Fibroblast of peridontal ligament (primary cell): ENCODE results near the gene MRPL21.
"Not testable (repeated sequence)": the region's sequence is repeated elsewhere in the genome, so short reads cannot be mapped to it uniquely, and the experiment has no call there.

Experiments
- DNase-seq: peaks from one replicate; pipeline ENCODE4 v3.0.0-alpha.2; 2010; ENCODE audit errors: extremely low read depth

The MRPL21 gene

DNA sequence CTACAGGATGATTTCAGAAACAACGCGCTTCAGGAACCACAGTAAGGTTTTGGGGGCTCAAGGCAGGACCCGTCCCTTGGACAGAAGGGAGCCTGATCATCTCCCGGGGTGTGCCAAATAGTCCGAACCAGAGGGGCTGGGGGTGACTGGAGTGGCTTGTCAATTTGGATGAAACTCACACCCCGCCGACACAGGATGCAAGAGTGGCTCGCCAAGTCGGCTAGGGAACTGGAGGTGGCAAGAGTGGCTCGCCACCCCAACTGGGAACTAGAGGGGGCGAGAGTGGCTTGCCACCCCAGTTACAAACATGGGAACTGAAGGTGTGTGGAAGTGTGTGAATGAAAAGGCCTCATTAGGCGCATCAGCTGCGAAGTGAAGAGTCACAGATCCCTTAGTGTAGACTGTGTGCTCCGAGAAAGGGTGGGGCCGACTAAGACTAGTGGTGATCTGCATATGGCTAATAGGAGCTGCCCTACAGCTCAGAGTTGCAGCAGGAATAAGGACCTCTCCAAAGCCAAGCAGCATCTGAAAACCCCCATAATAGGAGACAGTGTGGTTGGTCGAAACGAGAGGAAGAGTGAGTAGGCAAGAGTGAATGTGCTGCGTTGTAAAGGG is 35.3 kb downstream of the MRPL21 start:
- DNase-seq: no peak

DNA sequence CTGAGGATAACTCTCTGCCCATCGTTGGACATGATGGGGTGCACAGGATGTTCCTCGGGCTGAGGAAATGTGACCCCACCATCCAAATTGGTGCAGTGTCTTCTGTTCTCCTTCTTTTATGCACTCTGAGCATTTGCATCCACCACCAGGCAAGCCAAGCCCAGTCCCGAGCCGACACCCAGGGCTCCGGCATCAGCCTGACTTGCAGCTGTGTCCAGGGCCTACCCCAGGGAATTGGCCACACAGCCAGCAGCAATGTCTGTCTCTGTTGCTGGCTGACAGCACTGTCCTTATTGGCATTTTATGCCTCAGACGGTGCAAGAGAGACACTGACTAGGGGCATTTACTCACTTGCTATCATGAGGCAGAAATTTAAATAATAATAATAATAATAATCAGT is 36.6 kb downstream of the MRPL21 start:
- DNase-seq: no peak

DNA sequence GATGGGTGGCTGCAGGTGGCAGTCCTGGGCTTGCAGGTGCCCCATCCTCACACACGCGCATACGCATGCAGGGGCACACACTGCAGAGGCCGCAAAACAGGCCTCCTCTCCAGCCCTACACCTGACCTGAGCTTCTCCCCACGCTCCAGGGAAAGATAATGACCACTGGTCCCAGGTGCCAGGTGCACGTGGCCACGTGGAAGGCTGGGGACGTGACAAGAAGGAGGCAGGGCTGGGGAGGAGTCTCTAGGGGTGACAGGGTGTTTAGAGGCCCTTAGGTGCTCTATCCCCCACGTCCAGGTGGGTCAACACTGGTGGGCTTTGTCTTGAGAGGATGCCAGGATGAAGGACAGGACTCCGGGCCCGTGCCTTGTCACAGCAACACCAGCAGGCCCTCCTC is 38.4 kb downstream of the MRPL21 start:
- DNase-seq: no peak

DNA sequence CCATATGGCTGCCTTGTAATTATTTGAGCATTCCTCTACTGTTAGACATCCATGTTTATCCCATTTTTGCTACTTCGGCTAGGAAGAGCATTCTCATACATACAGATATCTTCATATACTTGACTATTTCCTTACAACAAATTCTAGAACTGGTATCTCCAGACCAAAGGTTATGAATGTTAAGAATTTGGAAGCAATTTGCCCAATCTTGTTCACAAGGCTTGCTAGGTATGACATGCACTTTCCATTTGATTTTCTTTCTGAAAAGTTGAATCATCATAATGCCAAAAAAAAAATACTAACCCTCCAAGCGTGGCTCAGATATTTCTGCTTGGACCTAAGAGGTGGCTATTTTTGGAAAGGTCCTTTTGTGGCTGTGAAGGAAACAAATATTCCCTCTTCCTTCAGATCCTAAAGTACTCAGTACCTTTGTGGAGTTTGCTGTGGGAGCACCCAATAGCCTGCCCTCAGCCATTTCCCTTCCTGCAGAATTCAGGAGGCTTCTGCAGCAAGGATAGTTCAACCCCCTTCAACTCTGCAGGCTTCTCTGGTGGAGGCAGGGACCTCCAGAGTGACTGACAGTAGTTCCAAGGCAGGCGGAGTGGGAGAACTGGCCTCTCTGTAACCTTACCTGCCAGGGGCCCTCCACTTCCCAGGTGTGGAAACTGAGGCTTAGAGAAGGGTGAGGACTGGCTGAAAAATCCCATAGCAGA is 39.9 kb downstream of the MRPL21 start:
- DNase-seq: no peak

DNA sequence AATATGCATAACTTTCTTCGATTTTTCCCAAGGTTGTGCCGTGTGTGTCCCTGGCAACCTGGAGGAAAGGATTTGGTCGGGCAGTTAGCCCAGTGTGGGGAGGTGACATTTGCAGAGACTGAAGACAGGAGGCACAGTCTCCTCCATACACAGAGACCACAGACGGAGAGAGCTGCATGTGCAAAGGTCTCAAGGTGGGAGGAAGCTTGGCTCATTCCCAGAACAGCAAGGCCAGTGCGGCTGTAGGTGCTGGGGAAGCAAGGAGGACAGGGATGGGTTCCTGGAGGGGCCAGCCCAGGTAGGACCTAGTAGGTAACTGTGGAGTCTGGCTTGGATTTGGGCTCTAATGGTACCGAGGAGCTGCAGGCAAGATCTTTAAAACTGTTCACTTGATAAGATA is 41.2 kb downstream of the MRPL21 start:
- no peak for DNase-seq

DNA sequence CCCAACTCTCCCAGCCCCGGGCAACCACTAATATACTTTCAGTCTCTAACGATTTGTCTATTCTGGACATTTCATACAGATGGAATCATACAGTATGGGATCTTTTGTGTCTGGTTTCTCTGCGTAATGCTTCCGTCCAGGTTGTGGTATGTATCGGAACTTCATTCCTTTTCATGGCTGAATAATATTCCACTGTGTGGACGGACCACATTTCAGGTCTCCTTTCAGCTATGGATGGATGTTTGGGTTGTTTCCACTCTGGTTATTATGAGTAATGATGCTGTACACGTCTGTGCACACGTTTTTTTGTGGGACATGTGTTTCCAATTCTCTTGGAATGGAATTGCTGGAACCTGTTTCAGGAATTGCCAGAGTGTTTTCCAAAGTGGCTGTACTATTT is 44.5 kb downstream of the MRPL21 start:
- no peak for DNase-seq

DNA sequence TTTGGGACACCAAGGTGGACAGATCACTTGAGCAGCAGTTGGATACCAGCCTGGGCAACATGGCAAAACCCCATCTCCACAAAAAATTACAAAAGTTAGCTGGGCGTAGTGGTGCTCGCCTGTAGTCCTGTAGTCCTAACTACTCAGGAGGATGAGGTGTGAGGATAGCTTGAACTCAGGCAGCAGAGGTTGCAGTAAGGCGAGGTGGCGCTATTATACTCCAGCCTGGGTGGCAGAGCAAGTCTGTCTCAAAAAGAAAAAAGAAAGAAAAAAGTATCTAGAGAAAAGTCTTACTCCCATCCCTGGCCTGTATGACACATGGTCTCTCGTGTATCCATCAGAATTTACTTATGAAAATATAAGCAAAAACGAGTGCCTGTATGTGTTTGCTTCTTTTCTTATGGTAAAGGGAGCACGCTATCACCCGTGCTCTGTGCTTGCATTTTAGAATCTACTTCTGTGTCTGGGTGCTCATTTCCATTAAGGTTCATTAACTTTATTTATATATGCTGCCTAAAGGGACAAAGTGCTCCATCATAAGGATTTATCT is 46.5 kb downstream of the MRPL21 start:
- no peak for DNase-seq

DNA sequence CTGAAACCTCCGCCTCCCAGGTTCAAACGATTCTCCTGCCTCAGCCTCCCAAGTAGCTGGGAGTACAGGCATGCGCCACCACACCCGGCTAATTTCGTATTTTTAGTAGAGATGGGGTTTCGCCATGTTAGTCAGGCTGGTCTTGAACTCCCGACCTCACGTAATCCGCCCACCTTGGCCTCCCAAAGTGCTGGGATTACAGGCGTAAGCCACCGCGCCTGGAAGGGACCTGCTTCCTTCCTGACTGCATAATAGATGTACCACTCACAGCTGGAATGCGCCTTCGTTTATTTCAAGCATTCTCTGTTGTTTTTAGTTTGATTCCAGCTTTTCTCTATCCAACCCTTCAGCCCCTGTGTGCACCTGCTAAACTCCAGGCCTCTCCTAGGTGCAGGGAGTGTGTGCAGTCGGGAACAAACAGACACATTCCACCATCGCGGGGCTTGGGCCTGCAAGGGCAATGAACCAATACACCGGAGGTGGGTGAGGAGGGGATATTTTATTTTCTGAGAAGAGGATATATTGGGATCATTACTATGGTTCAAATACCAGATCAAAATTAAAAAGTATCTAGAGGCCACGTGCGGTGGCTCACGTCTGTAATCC is 47.1 kb downstream of the MRPL21 start:
- DNase-seq: not testable (repeated sequence)

DNA sequence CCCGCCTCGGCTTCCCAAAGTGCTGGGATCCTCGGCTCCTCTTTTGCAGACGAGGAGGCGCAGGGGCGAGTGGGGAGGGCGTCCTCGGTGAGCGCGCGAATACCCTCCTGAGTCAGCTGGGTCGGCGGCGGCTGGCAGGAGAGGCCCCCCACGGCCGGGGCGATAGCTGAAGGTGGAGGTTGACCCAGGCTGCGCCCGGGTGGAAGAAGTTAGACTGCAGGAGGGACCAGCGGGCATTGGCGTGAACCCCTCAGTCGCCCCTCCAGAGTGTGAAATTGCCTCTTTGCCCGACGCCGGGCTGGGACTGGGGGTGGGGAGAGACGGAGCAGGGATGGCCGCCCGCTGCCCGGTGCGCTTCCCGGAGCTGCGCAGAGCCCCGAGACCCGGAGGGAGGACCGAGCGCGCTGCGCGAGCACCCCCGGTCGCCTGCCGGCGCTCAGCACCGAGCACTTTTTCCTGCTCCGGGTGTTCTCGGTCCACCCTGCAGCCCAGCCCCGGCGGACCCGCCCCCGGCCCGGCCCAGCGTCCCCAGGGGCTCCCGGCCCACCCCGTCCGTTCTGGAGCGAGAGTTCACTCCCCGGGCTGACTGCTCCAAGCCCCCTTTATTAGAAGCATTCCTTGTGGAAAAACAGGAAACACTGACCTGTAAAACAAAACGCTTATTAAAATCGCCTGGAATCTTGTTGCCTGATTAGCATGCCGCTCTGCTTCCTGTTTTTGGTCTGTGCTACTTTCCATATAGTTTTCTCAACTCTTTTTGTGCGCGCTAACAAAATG is 48.2 kb downstream of the MRPL21 start:
- DNase-seq: no peak

DNA sequence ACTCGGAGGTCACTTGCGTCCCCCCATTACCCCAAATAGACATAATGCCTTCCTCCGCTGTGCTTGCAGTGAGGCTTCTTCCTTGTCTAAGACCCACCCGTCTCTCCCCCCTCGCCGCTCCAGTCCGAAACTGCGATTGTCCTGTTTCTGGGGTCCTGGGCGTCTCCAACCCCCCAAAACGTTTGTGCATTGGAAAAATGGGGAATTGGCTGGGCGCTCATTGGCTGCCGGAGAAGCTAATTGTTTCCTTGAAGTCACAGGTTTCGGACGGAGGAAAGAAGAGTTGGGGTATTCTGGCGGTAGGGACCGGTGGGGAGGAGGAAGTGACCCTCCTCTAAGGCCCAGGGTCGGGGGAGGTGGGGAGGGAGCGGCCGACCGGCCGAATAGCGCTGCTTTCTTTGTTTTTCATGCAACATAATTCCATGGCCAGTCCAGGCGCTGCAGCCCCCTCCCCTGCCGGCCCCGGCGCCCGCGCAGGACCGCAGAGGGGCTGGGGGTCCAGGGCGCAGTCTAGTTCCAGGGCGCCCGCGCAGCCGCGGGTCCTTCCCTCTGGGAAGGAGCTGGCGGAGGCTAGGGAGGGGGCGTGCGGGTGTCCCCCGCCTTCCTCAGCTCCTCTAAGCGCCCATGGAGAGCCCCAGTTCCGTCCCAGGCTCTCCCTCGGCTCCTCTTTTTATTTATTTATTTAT is 49.2 kb downstream of the MRPL21 start:
- no peak for DNase-seq

DNA sequence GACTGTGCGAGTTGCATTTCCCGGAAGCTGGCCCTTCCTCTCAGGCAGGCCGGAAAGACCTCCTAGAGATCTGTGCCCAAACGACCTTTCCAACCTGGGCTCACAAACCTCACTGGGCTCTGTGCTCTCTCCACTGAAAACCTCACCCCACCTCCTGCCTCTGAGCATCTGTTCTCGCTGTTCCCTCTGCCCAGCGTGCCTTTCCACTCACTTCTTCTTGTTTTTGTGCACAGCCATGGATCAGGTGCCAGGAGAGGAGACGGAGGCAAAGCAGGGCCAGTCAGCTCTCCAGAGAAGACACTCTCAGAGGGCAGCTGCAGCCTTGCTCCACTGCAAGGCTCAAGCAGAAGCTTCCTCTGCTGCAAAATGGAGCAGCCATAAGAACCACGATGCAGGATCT is 51.0 kb downstream of the MRPL21 start:
- DNase-seq: no peak

DNA sequence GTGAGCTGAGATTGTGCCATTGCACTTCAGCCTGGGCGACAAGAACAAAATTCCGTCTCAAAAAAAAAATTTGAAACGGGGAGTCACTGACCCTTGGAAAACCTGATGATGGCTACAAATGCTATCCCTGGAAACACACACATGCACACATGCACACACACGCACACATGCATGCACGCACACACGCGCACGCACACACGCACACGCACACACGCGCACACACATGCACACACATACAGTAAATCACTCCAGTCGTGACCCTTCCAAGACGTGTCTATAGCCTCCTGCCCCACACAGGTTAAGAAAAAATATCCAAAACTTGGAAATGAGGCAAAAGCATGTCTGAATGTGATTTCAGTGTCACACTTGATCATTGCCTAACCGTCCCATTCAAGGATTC is 55.2 kb downstream of the MRPL21 start:
- no peak for DNase-seq

DNA sequence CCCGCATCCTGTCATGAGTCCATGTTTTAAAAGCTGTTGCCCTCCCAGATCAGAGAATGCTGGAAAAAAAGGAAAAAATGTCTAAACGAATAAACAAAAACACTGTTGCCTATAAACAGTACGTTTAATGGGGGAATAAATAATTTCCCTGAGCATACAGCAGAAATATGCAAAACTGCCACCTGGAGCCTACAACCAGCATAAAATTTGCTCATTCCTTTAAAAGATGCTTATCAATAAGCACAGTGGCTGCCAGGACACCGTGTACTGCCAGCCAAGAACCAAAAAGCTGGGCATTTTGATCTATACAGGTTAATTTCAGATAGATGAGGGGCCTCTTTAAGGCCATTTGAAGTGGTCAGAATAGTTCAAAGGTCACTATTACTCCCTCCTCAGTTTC is 56.2 kb downstream of the MRPL21 start:
- no peak for DNase-seq

DNA sequence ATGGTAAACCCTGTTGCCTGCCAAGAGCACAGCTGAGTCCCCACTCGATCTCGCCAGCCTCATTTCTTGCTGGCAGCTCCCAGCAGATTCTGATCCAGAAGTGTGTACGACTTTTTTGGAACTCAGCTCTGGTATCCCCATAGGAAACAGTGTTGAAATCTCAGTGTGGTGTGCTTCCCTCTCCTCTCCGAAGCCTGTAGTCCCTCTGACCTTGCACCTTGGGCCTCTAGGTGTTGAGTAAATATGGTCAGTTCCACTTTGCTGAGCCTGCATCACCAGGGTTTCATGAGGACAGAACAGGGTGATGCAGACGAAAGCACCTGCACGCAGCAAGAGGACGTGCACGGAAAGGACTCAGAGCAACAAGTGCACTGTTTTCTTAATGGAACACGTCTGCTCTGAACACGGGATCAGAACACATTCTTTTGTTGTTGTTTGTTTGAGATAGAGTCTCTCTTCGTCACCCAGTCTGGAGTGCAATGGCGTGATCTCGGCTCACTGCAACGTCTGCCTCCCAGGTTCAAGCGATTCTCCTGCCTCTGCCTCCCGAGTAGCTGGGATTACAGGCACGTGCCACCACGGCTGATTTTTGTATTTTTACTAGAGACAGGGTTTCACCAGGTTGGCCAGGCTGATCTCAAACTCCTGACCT is 58.2 kb downstream of the MRPL21 start:
- peak; percentile 35 for DNase-seq

DNA sequence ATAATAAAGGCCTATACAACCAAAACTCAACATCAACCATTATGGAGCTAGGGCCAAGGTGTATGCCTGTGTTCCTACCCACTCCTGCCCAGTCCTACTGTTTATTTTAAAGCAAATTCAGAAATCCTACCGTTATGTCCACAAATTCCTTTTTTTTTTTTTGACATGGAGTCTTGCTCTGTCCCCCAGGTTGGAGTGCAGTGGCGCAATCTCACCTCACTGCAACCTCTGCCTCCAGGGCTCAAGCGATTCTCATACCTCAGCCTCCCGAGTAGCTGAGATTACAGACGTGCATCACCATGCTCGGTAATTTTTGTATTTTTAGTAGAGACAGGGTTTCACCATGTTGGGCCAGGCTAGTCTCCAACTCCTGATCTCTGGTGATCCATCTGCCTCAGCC is 58.8 kb downstream of the MRPL21 start:
- no peak for DNase-seq

DNA sequence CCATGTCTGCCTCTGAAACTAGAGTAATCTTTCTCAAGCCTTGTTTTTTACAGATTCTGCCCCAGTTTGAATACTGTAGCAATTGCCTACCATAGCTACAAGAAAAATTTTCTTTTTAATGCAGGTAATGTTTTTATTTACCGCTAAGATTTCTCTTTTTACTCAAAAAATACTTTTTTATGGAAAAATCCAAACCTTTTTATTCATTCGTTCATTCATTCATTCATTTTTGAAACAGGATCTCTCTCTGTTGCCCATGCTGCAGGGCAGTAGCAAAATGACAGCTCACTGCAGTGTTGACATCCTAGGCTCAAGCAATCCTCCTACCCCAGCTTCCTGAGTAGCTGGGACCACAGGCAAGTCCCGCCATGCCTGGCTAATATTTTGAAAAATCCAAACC is 59.3 kb downstream of the MRPL21 start:
- no peak for DNase-seq

DNA sequence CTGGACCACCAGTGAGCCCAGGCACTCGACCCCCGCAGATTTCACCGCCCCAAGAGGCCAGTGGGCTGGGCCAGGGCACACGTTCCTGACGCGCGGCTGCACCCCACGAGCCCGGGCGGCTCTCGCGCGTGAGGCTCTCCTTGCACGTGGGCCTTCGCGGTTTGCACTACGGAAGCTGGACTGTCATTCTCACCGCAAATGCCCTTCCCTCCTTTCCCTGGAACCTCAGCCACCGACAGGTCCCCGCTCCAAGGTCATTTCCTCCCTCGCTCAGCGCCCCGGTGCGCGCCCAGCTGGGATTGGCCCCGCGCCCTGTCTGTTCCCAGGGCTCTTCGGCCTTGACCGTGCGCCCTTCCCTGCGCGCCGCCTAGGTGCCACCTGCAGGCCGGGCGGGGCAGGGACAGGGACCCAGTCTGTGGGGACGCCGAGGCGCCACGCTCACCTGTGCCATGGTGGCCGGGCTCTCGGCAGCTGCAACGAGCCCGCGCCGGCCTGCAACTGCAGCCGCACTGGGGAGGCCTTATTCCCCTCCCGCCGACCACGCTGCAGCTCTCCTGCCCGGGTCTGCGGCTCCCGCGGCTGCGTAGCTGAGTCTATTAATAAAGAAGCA is 59.8 kb downstream of the MRPL21 start:
- DNase-seq: no peak

DNA sequence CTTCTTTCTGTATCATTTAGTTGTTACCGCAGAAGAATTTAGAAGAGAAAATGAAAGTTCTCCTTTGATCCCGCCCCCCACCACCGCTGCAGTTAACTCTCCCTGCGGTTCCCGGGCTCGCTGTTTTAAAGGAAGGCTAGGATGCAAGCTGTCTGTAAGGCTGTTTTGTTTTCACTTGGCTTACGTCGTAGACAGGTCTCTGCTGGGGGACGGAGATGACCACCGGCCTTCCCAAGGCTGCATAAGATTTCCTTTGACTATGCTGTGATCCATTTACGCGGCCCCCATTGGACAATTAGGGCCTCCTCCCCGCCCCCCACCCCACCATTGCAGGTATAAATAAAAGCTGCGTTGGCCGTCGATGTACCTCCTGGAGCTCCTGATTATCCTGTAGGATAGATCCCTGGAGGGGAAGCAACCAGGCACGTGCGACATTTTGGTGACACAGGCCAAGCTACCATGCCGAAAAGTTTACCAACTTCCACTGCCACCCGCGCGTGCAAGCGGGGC is 60.5 kb downstream of the MRPL21 start:
- peak; percentile 60 for DNase-seq

DNA sequence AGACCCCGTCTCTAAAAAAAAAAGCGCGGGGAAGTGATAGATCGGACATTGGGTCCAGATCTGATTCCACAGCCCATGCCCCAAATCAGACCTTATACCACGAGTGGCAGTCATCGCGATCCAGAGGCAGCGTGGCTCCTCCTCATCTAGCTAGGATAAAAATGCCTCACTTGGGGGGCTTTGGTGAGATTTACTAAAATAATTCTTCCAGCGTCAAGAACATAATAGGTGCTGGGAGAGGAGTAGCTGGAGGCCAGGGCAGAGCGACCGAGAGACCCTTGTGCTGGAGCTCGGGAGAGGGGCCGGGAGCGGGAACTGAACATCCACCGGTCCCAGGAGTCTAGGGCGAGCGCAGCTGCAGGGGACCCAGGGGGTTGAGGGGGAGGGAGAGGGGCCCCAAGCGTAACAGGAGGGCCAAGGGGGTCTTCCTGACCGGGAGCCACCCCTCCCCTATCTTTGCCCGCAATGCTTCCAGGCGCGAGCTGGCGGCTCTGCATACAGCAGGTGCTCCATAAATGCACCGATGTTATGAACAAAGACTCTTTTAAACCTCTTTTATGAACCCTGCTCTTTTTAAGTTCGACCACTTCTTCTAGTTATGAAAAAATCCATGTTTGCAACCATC is 61.1 kb downstream of the MRPL21 start:
- DNase-seq: no peak
